HTERT RPE-1 (cell line): ENCODE results near the gene TAF3.
"Not testable (repeated sequence)": the region's sequence is repeated elsewhere in the genome, so short reads cannot be mapped to it uniquely, and the experiment has no call there.

Experiments
- in situ Hi-C: fragments of 300-500 bp; cut with MboI; formaldehyde crosslinking; loops from 4 replicates; pipeline ENCODE4 v1.14.3; 2020; ENCODE audit warnings: low sequenced_read_pairs

Gene TAF3, protein sequence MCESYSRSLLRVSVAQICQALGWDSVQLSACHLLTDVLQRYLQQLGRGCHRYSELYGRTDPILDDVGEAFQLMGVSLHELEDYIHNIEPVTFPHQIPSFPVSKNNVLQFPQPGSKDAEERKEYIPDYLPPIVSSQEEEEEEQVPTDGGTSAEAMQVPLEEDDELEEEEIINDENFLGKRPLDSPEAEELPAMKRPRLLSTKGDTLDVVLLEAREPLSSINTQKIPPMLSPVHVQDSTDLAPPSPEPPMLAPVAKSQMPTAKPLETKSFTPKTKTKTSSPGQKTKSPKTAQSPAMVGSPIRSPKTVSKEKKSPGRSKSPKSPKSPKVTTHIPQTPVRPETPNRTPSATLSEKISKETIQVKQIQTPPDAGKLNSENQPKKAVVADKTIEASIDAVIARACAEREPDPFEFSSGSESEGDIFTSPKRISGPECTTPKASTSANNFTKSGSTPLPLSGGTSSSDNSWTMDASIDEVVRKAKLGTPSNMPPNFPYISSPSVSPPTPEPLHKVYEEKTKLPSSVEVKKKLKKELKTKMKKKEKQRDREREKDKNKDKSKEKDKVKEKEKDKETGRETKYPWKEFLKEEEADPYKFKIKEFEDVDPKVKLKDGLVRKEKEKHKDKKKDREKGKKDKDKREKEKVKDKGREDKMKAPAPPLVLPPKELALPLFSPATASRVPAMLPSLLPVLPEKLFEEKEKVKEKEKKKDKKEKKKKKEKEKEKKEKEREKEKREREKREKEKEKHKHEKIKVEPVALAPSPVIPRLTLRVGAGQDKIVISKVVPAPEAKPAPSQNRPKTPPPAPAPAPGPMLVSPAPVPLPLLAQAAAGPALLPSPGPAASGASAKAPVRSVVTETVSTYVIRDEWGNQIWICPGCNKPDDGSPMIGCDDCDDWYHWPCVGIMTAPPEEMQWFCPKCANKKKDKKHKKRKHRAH

DNA sequence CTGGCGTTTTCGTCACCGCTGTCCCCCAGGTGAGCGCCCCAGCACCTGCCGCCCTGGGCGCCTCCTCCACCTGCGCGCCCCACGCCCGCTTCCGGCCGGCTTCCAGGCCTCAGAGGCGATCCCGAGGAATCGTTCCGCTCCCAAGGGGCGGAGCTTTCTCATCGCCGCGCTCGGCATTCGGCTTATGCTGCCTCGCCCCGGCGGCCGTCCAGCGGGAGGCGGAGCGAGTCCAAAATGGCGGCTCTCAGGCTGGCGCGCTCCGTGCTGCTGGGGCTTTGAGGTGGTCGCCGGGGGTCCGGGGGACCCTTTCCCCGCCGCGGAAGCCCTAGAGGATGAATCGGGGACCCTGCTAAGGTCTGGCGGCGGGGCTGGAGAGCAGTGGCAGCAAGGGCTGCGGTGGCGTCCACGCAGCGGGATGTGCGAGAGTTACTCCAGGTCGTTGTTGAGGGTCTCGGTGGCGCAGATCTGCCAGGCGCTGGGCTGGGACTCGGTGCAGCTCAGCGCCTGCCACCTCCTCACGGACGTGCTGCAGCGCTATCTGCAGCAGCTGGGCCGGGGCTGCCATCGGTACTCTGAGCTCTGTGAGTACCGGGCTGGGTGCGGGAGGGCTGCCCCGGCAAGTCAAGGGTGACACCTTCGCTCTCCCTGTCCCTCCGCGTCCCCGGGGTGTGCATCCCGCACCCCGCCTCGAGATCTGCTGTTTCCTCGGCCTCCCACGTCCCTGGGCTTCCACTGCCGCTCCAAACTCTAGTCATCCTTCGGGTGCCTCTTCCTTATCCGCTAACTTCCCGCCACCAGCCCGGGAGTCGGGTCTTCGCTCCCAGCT lies at the start of gene TAF3:
TAF3 (plus strand) TSS at position 211 of the 826 bp plus-strand sequence; CDS start at position 416, 205 bp downstream.
- in situ Hi-C loops: no loop called here

DNA sequence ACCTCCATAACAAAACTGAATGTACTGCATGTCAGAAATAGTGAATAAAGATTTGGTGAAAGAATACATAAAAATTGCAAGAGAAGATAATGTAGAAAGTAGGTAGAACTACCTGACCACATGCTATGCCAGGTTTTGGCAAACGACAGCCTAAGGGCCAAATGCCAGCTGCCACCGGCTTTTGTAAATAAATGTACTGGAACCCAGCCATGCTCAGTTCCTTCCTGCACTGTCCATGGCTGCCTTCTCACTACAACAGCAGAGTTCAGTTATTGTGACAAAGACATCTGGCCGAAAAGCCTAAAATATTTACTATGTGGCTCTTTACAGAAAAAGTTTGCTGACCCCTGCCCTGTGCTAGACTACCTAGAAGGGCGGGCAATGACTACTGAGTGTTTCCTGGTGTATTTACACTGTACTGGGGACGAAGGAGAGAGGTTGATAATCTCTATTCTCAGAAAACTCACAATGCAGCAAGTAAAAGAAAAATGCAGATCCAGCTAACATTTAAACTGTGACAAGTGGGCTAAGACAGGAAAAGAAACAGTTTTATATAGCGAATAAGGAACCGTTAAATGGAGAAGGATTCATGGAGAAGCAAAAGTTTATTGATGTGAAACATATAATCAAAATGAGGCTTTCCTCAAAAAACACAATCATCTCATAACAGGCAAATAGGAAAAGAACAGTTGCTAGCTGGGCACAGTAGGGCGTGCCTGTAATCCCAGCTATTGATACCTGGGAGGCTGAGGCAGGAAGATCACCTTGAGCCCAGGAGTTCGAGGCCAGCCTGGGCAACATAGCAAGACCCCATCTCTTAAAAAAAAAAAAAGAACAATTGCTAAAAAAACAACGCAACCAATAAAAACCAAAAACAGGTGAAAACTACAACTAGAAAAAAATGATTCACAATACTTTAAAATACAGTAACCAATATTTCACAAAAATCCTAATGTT lies 44.2 kb upstream of the TAF3 start:
- in situ Hi-C loops: no loop called here

DNA sequence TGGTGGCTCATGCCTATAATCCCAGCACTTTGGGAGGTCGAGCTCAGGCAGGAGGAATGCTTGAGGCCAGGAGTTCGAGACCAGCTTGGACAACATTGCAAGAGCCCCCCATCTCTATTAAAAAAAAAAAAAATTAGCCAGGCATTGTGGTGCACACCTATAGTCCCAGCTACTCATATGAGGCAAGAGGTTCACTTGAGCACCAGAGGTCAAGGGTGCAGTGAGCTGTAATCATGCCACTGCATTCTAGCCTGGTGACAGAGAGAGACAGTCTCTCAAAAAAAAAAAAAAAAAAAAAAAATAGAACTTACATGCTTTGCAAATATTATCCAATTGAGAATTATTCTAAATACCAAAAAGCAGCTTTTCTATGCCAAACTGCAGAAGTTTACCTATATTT lies 41.5 kb upstream of the TAF3 start:
- in situ Hi-C loops: no loop called here

DNA sequence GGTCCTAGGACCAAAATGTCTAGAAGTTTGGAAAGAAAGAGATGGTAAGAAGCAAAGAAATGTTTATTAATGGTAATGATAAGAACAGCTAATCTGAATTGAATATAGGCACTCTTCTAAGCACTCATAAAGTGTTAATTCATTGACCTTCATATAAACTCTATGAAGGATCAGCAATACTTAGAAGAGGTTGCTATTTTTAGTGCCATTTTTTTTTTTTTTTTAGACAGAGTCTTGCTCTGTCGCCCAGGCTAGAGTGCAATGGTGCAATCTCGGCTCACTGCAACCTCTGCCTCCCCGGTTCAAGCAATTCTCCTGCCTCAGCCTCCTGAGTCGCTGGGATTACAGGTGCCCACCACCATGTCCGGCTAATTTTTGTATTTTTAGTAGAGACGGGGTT lies 36.1 kb upstream of the TAF3 start:
- in situ Hi-C loops: not testable (repeated sequence)

DNA sequence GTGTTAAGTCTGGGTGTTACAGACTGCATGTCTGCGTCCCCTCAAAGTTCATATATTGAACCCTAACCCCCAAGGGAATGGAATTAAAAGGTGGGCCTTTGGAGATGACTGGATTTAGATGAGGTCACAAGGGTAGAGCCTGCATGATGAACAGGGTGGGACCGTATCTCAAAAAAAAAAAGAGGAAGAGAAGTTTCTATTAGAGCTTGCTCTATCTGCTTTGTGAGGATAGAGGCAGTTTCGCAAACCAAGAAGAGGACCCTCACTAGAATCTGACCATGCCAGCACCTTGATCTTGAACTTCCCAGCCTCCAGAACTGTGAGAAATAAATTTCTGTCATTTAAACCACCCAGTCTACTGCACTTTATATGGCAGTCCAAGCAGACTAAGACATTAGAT lies 31.9 kb upstream of the TAF3 start:
- in situ Hi-C loops: no loop called here

DNA sequence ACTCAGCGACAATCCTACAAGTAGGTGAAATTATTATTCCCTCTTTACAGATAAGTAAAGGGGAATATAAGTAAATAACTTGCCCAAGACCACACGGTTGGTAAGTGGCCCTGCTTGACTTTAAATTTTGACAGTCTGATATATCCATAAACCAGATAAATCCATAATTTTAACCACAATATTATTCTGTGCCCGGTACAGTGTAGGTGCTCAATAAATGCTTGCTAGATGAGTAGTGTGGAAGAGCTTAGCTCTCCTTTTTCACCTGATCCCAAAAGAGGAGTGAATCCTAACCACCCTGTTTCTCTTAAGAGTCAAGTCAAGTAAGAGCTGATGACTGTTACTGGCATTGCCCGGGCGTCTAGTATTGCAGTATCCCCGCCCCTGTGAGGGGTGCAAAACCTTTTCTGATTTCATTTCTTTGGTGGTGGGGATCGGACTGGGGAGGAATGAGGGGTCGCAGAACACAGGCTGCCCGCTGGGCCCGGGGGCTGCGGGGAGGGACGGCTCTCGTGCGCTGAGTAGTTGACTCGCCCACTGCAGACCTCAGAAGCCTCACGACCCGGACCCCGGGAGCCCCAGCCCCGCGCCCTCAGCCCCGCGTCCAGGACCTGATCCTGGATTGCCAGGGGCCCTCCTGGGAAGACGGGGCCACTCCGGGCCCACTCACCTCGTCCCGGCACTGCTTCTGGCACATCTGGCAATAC lies 31.0 kb upstream of the TAF3 start:
- in situ Hi-C loops: no loop called here

DNA sequence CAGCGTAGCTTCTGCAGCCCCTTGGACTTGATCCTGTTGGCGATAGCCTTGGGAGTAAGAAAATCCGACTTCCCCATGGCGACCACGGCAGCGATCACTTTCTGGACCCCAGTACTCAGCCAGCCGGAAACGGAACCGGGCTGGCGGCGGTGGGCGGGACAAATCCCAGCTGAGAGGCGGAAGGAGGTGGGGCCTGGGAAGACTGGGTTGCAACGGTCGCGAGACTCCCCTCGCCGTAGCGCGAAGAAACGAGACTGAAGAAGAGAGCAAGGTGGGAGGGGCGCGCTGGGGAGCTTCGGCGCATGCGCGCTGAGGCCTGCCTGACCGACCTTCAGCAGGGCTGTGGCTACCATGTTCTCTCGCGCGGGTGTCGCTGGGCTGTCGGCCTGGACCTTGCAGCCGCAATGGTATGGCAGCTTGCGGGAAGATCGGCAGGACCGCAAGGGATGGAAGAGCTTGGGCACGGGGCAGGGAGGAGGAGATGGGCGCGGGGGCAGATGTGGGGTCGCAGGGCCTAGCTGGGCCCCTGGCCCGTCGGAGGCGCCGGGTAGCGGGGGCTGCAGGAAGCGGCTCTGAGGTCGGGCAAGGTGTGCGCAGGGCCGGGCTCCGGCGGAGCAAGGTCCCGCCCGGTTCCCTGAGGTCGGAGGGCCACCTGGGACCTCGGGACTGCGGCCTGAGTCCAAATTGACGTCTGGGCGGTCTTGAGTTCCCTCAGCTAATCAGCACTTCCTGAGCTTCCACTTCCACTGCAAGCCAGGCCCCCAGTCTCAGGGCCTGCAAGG lies 30.3 kb upstream of the TAF3 start, which contains the start of the genes ATP5F1C and KIN:
ATP5F1C (plus strand) TSS at position 321 of the 782 bp plus-strand sequence; CDS start at position 352, 31 bp downstream.
KIN (minus strand) TSS at position 137 of the 782 bp plus-strand sequence; CDS start at position 77, 60 bp downstream.
- in situ Hi-C loops: no loop called here

DNA sequence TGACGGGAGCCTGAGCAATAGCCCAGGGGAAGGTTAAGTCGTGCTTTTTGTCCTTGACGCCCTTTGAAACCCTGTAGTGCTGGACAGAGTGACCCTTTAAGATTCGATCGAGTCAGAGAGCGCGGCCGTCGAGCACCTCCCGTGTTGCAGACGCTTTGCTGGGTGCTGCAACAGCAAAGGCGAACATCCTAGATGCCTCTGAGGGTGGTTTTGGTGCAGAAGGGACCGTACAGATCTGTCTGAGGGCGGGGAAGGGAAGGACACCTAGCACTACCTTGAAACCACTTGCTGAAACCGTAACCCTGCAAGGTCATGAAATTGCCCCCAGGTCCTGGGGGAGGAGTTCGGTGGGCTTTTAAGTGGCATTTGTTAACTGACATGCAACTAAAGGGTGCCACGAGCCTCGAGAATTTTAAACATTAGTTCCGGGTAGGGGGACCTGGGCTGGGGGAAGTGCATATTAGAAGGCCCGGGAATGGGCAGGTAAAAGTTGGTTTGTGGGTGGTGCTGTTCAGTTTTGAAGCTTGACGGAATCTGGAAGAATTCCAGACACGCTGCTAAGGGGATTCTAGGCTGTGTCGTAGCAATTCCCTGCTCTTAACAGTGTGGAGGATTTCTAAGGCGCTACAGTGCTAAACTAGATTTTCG lies 29.5 kb upstream of the TAF3 start:
- in situ Hi-C loops: no loop called here

DNA sequence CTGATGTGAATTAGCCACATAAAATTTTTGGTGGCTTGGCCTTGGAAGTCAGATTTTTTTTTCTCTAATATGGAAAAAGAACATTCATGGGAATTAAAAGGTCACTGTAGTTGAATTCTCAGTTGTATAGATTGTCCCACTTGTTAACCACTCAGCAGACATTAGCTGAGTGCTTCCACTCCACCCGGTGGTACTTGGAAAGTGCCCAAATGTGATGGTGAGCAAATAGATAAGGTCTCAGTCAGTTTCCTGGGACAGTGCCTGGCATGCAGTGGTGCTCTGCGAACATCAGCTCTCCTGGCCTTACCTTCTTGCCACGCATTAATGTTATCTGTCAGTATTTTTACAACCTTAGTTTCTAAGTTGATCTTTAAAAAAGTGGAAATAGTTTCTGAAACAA lies 28.9 kb upstream of the TAF3 start:
- in situ Hi-C loops: no loop called here

DNA sequence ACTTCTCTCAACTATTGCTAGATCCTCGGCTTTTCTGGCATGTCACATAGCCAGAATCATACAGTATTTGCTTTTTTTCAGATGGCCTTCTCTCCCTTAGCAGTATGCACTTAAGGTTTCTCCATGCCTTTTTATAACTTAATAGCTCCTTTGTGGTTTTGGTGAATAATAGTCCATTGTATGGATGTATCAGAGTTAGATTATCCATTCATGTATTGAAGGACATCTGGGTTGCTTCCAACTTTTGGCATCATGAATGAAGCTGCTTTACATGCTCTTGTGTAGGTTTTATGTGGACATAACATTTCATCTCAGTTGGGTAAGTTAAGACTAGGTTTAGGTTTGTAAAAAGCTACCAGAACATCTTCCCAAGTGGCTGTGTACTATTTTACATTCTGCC lies 25.8 kb upstream of the TAF3 start:
- in situ Hi-C loops: no loop called here

DNA sequence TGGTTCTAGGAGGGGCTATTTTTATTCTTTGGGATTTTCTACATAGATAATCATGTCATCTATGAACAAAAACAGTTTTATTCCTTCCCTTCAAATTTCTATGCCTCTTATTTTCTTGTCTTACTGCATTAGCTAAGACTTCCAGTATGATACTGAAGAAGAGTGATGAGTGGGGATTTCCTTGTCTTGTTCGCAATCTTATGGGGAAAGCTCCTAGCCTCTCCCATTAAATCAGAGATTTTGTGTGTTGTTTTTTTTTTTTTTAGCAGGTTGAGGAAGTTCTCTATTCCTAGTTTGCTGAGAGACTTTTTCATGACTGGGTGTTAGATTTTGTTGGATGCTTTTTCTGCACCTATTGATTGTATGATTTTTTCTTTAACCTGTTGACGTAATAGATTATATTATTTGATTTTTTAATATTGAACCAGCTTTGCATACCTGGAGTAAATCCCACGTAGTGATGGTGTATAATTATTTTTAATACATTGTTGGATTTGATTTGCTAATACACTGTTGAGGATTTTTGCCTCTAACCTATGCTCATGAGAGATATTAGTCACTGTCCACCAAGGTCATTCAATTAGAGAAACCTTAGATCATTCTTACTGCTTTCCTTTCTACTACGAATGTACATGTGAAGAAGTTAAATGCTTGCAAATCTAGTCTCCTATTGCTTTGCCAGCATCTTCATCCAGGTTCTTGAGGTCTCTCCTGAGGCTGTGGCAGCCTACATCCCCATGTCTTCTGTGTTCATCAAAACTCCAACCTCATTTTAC lies 23.9 kb upstream of the TAF3 start:
- in situ Hi-C loops: no loop called here

DNA sequence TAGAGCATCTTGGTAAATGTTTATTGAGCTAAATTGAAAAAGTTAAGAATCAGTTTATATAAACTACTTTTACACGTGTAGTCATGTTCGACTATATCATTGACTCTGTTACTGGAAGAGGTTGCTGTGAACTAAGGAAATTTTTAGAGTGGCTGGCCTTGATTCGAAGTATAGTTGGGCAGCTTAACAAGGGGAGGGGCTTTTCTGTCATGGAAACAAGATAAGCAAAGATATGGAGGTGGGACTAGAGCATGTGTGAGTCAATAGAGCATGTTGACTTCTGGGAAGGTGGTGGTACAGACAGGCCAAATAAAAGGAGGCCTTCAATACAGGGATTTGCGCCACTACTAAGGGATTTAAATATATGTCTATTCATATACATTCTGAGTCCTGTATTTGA lies 22.7 kb upstream of the TAF3 start:
- in situ Hi-C loops: no loop called here

DNA sequence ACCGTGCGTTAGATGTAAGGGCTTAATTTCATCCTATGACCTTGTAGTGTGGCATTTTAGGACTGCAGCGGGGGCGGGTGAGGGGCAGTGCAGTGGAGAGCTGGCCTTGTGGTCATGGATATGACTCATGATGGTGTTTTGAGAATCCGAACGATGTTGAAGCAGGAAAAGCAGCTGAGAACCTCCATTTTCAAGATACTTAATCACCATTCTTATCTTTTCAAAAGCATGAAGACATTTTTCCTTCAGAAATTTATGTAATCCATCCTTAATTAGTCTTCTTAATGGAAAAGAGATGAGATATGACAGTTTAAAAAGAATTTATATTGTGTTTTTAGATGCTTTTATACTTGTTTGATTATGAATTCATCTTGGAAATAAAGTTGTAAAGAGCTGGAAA lies 20.7 kb upstream of the TAF3 start:
- in situ Hi-C loops: no loop called here

DNA sequence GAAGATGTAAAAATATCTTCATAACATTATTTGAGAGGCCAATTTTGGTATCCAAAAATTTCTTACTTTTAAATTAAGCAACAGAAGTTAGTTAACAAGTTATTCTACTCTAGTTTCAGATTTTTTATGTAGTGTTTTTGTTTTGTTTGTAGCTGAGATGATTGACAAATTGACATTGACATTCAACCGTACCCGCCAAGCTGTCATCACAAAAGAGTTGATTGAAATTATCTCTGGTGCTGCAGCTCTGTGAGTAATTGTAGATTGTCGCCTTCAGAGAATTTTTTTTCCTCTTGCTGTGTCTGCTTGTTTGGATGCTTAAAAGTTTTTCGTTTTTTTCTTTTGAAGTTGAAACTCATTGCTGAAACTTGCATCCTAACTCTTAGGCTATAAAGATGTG lies 15.7 kb upstream of the TAF3 start:
- in situ Hi-C loops: no loop called here

DNA sequence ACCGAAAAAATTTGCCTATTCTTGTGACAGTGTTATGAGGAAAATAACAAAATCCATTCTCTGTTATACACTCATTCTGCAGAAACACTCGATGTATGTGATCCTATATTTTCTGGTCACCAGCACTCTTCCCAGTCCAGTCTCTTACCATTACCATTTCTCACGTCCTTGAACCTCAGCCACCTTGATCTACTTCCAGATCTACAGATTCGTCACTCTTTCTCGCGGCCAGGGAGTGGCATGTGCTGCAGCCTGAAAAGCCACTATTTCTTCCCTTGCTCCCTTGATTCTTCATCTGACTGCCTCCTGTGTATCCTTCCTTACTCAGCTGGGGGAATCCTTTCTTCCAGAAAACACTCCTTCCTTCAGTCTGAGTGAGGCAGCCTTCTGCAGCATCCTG lies 14.1 kb upstream of the TAF3 start:
- in situ Hi-C loops: no loop called here

DNA sequence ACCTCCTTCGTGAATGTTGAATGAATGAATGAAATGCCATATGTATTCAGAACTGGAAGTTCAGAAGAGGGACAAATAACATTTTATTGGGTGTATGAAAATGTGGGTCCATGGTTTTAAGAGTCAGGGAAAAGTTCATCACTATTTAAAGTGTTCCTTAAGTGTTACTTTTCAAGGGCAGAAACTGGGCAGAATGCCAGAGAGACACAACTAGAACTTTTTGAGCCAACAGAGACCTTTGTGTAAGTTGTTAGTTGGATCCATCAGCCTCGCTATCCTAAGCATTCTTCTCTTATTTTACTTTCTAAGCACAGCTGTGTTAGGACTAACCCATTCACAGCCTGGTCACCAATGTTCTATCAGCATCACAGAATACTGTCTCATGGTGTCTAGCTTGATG lies 13.6 kb upstream of the TAF3 start:
- in situ Hi-C loops: no loop called here

DNA sequence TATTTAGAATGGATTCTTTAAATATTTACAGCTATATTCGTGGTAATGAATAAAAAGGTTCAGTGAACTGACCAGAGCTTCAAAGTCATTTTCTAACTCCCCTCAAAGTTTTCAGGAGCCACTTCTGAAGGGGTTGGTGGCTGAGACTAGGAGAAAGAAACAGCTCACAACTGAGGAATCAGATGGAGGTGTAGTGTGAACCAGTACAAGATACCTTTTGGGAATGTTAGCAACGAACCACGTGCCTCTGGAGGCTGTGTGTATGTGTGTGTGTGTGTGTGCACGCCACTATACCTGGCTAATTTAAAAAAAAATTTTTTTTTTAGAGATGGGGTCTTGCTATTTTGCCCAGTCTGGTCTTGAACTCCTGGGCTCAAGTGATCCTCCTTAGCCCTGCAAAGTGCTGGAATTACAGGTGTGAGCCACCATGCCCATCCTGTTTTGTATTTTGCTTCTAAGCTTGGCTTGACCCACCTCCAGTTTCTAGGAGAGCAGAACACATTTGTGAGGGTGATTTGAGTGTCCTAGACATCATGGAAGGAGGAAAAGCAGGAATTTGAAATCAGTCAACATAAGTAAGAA lies 9.5 kb upstream of the TAF3 start:
- in situ Hi-C loops: no loop called here
